Measurements from ENCODE around the gene KRT25.

GRCh38 chr17:40753804-40754203 is 1.3 kb downstream of the KRT25 start:
- no peak for TF ChIP-seq POLR2A (IDR thresholded peaks at IDR 0.05)
- TF ChIP-seq, protein P1, sequence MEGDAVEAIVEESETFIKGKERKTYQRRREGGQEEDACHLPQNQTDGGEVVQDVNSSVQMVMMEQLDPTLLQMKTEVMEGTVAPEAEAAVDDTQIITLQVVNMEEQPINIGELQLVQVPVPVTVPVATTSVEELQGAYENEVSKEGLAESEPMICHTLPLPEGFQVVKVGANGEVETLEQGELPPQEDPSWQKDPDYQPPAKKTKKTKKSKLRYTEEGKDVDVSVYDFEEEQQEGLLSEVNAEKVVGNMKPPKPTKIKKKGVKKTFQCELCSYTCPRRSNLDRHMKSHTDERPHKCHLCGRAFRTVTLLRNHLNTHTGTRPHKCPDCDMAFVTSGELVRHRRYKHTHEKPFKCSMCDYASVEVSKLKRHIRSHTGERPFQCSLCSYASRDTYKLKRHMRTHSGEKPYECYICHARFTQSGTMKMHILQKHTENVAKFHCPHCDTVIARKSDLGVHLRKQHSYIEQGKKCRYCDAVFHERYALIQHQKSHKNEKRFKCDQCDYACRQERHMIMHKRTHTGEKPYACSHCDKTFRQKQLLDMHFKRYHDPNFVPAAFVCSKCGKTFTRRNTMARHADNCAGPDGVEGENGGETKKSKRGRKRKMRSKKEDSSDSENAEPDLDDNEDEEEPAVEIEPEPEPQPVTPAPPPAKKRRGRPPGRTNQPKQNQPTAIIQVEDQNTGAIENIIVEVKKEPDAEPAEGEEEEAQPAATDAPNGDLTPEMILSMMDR (IDR thresholded peaks at IDR 0.05), result no peak
